Fibroblast of lung (primary cell): ENCODE measurements around the gene DENND1A. TPM values are rescaled to one million over a fixed set of nuclear protein-coding genes. Genes with fewer than 3 reads are reported as not detected.

ENCODE experiments used
- DNase-seq, 2 donors: peaks; one replicate each; pipeline versions ENCODE4 v3.0.0 to v3.0.0-alpha.2; 2010; ENCODE audit warnings: low read depth in 2 of 2
- H2AFZ ChIP-seq: 2 replicates; pipeline ENCODE4 v1.5.1; 2012; ENCODE audit warnings: low read length, control low read depth, inconsistent platforms
- H3K27ac ChIP-seq: 2 replicates; pipeline ENCODE4 v1.5.1; 2011; ENCODE audit warnings: low read length, control low read depth; ENCODE audit not compliant: insufficient read depth
- H3K27me3 ChIP-seq: 2 replicates; pipeline ENCODE4 v1.5.1; 2011; ENCODE audit warnings: mild to moderate bottlenecking, low read length; ENCODE audit not compliant: control insufficient read depth, insufficient read depth
- H3K36me3 ChIP-seq: 2 replicates; pipeline ENCODE4 v1.5.1; 2011; ENCODE audit warnings: low read length; ENCODE audit not compliant: control insufficient read depth, insufficient read depth
- H3K4me1 ChIP-seq: 2 replicates; pipeline ENCODE4 v1.5.1; 2011; ENCODE audit warnings: low read length; ENCODE audit not compliant: control insufficient read depth, insufficient read depth; ENCODE audit errors: extremely low read depth
- H3K4me2 ChIP-seq: 2 replicates; pipeline ENCODE4 v1.5.1; 2011; ENCODE audit warnings: low read length, control low read depth; ENCODE audit not compliant: insufficient read depth; ENCODE audit errors: extremely low read depth
- H3K4me3 ChIP-seq, 4 experiments: fragments of 200-600 bp in 1 of 4; sonication (generic) in 1 of 4; replicated peaks in 1 of 4; 2 replicates each; pipeline ENCODE4 v1.5.1; 2011 to 2016; ENCODE audit warnings: low read length in 4 of 4, low read depth in 3 of 4, mild to moderate bottlenecking in 3 of 4, control low read depth in 2 of 4, inconsistent platforms in 1 of 4, mixed read lengths in 1 of 4; ENCODE audit not compliant: insufficient read depth in 1 of 4; ENCODE audit errors: control extremely low read depth in 1 of 4
- H3K79me2 ChIP-seq: 2 replicates; pipeline ENCODE4 v1.5.1; 2012; ENCODE audit warnings: mild to moderate bottlenecking, low read length, inconsistent platforms; ENCODE audit not compliant: control insufficient read depth, insufficient read depth
- H3K9ac ChIP-seq: 2 replicates; pipeline ENCODE4 v1.5.1; 2011; ENCODE audit warnings: mild to moderate bottlenecking, low read length, control low read depth; ENCODE audit not compliant: insufficient read depth
- H3K9me3 ChIP-seq: 2 replicates; pipeline ENCODE4 v1.5.1; 2012; ENCODE audit warnings: low read depth, low read length; ENCODE audit not compliant: control insufficient read depth, insufficient read depth
- H4K20me1 ChIP-seq: 2 replicates; pipeline ENCODE4 v1.5.1; 2011; ENCODE audit warnings: low read length; ENCODE audit not compliant: control insufficient read depth, insufficient read depth; ENCODE audit errors: extremely low read depth
- CTCF ChIP-seq, 2 donors: IDR thresholded peaks in 1 of 2; conservative IDR thresholded peaks in 1 of 2; 1 replicate in 1 of 2; 2 replicates in 1 of 2; pipeline ENCODE4 v1.5.1; 2011 to 2012; ENCODE audit warnings: low read length in 2 of 2, control low read depth in 1 of 2, inconsistent platforms in 1 of 2, low read depth in 1 of 2, mild to moderate bottlenecking in 1 of 2
- EZH2 ChIP-seq: IDR thresholded peaks from 2 replicates; pipeline ENCODE4 v1.5.1; 2012; ENCODE audit warnings: low read length, control low read depth, mild to moderate bottlenecking; ENCODE audit errors: missing control alignments
- polyA plus RNA-seq, 2 donors: library from polyadenylated mRNA; depleted of rRNA in 1 of 2; stranded (reverse) in 1 of 2; unstranded in 1 of 2; fragments of >200 nt; gene quantifications; 2 replicates each; pipeline ENCODE4 v1.2.1, GENCODE V29; 2011 to 2012; ENCODE audit warnings: missing spikeins in 1 of 2
- total RNA-seq: library from RNA; depleted of rRNA; stranded (reverse); fragments of >200 nt; gene quantifications from 2 replicates; pipeline ENCODE4 v1.2.1, GENCODE V29; 2014

DENND1A gene
- total and polyA plus RNA-seq, 2 donors (not counting 1 experiment from before 2014, with no cell fraction given) = 13.0 to 18.3 TPM

DNA sequence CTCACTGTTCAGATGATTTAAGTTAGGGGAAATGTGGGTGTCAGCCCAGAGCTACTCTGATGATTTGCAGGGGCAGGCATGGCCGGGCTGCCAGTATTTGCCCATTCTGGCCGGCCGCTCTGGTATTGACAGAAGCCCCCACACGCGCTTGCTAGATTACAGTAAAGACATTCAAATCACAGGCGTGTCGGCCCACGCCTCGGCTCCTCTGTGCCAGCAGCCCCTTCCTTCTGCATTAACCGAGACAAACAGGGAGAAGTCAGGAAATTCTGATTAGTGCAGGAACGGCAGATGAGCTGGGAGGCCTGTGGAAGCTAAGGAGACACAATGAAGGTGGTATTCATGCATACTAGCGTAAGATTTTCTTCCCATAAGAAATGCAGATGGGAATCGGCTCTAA is 460.6 kb downstream of the DENND1A start:
- Histone ChIP-seq H3K36me3 (no peaks in the 10 kb centered on the region), H3K9ac (no peak overlapping the region), H4K20me1 (no peaks in the 10 kb centered on the region), H3K27ac (no peak overlapping the region), H2AFZ (no peak overlapping the region), H3K79me2 (no peaks in the 10 kb centered on the region), H3K4me1 (no peaks in the 10 kb centered on the region), H3K27me3 (no peaks in the 10 kb centered on the region), H3K4me2 (no peak overlapping the region), H3K9me3 (no peaks in the 10 kb centered on the region), H3K4me3 (no peak overlapping the region)
- no peak for TF ChIP-seq CTCF (conservative IDR thresholded peaks at IDR 0.05 in 1 of 2, IDR thresholded peaks at IDR 0.05 in 1 of 2; ENCODE audit: low read depth in 1 of 2, low read length in 2 of 2)
- TF ChIP-seq EZH2 = no peak
- DNase-seq = no peak

DNA sequence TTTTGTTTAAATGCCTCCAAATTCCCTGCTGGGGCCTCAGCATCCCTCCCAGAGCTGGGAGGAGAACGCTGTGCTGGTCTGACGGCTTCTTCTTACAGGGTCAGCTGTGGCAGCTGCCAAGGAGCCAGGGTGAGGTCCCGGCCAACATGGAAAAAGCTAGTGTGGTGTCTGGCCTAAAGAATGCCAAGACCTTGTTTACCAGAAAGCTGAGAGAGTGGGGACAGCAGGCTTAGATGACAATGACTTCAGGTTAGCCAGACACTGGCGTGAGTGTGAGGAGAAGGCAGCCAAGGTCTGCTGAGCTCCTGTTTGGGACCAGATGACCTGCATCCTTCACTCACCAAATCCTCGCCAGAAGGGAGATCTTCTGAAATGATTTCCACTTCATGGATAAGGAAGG is 461.4 kb downstream of the DENND1A start:
- Histone ChIP-seq H4K20me1 (no peaks in the 10 kb centered on the region), H3K27ac (no peak overlapping the region), H3K36me3 (no peaks in the 10 kb centered on the region), H3K4me2 (no peak overlapping the region), H3K27me3 (no peaks in the 10 kb centered on the region), H3K9me3 (no peaks in the 10 kb centered on the region), H3K79me2 (no peaks in the 10 kb centered on the region), H2AFZ (no peak overlapping the region), H3K4me1 (no peaks in the 10 kb centered on the region), H3K9ac (no peak overlapping the region), H3K4me3 (no peak overlapping the region)
- DNase-seq = no peak
- TF ChIP-seq EZH2 = no peak
- no peak for TF ChIP-seq CTCF (conservative IDR thresholded peaks at IDR 0.05 in 1 of 2, IDR thresholded peaks at IDR 0.05 in 1 of 2; ENCODE audit: low read depth in 1 of 2, low read length in 2 of 2)

DNA sequence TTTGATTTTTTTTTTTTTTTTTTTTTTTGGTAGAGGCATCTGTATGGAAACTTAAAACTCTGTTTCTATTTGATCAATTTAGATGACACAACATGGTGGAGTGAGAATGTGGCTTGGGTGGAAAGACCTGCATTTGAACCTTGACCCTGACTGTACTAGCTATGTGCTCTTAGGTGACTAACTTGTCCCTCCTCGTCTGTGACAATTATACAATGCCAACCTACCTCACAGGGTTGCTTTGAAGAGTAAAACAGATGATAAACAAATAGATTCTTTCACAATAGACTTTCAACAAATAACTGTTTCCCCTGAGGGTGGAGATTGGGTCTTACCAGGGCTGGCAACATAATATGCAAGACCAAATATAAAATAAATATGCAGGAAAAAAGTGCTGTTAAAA is 464.6 kb downstream of the DENND1A start:
- H3K4me3 ChIP-seq = no peak overlapping the region
- no peak overlapping the region for H2AFZ ChIP-seq
- no peaks in the 10 kb centered on the region for H3K36me3 ChIP-seq
- H3K79me2 ChIP-seq = no peaks in the 10 kb centered on the region
- no peak overlapping the region for H3K27ac ChIP-seq
- no peaks in the 10 kb centered on the region for H4K20me1 ChIP-seq
- H3K4me2 ChIP-seq = no peak overlapping the region
- TF ChIP-seq CTCF (conservative IDR thresholded peaks at IDR 0.05 in 1 of 2, IDR thresholded peaks at IDR 0.05 in 1 of 2; ENCODE audit: low read depth in 1 of 2, low read length in 2 of 2) (no peak), EZH2 (no peak)
- H3K9ac ChIP-seq = no peak overlapping the region
- H3K27me3 ChIP-seq = no peaks in the 10 kb centered on the region
- H3K9me3 ChIP-seq = no peaks in the 10 kb centered on the region
- DNase-seq = no peak
- no peaks in the 10 kb centered on the region for H3K4me1 ChIP-seq
